HFF-Myc (cell line): Measurements from ENCODE around the gene SMAGP.

Source experiments
- DNase-seq: peaks from one replicate; pipeline ENCODE4 v3.0.0-alpha.2; 2011; ENCODE audit warnings: low read depth; ENCODE audit errors: extremely low read depth
- H3K4me3 ChIP-seq: replicated peaks from 2 replicates; pipeline ENCODE4 v1.5.1; 2011; ENCODE audit warnings: low read depth, mild to moderate bottlenecking, control low read depth, low read length
- CTCF ChIP-seq: IDR thresholded peaks from 2 replicates; pipeline ENCODE4 v1.5.1; 2012; ENCODE audit warnings: mild to moderate bottlenecking, low read depth, low read length, control low read depth; ENCODE audit errors: missing control alignments

Gene SMAGP

GRCh38 chr12:51254536-51254935 lies 15.7 kb downstream of the SMAGP start:
- no peak for TF ChIP-seq CTCF
- no peak for DNase-seq
- H3K4me3 ChIP-seq = no peak overlapping the region

GRCh38 chr12:51253276-51253675 lies 16.9 kb downstream of the SMAGP start:
- H3K4me3 ChIP-seq = no peak overlapping the region
- DNase-seq = no peak
- no peak for TF ChIP-seq CTCF

- DNase-seq = no peak
- TF ChIP-seq CTCF = no peak
- no peak overlapping the region for H3K4me3 ChIP-seq
Measured at GRCh38 chr12:51247523-51248206, 22.6 kb downstream of the SMAGP start.

GRCh38 chr12:51246254-51246853 lies 23.9 kb downstream of the SMAGP start:
- TF ChIP-seq CTCF = peak; percentile 15
- no peak overlapping the region for H3K4me3 ChIP-seq
- peak; percentile 70 for DNase-seq

GRCh38 chr12:51245476-51246253 lies 24.6 kb downstream of the SMAGP start:
- no peak overlapping the region for H3K4me3 ChIP-seq
- no peak for DNase-seq
- TF ChIP-seq CTCF = no peak

- no peak overlapping the region for H3K4me3 ChIP-seq
- TF ChIP-seq CTCF = no peak
- no peak for DNase-seq
Measured at GRCh38 chr12:51244269-51244668, 25.9 kb downstream of the SMAGP start.
